CD4-positive, alpha-beta T cell treated with Interleukin-15 for 1 hour (primary cell): Measurements from ENCODE around the gene LMO3.

Source experiments
- DNase-seq: peaks from one replicate; pipeline ENCODE4 v3.0.0-alpha.2; 2020

The LMO3 gene

DNA sequence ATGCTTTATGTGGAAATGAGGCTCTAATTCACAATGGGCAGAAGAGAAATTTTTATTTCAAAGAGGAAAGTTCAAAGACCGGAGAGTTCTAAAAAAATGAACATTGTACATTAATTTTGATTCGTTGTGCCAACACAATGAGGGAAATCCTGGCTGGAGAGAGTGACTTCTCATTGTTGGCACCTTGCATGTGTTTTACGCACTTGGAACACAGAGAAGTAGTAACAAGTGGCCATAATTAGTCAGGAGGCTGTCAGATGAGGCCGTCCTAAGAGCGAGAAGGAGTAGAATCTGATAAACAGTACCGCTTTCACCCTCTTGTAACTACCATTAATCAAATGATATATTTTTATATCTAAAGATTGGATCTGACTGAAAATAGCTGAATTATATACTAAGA, 6.9 kb downstream of the LMO3 start:
- no peak for DNase-seq

DNA sequence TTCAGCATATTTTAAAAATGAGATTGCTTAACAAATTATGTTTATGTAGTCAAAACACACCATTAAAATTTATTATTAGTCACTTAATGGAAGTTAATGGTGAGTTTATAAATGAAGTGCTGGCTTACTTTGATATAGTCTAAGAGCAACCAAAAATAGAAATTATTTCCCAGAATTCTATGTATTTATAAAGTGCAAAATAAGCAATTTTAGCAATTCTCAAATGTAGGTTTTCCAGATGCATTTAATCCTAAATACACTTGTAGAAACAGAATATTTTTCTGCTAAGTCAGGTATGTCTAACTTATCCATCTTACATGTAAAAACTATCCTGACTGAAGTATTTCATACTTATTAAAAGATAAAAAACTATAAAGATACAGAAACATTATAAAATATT, 11.2 kb downstream of the LMO3 start:
- no peak for DNase-seq

DNA sequence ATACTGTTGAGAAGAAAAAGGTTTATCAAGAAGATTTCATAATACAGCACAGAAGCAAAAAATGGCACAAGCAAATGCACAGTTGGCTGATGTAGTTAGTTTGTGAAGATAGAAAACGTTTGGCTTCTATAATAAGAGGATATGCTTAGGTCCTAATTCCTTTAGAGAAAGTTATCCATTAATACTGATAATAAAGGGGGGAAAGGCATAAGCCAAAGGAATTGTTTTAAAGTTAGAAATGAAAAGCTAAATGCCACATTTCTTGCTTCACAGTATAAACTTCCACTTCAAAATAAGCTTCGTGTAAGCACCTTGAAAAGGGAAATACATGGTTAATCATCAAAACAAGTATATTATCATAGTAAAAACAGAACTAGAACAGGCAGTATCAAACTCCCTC, 12.4 kb downstream of the LMO3 start:
- no peak for DNase-seq

DNA sequence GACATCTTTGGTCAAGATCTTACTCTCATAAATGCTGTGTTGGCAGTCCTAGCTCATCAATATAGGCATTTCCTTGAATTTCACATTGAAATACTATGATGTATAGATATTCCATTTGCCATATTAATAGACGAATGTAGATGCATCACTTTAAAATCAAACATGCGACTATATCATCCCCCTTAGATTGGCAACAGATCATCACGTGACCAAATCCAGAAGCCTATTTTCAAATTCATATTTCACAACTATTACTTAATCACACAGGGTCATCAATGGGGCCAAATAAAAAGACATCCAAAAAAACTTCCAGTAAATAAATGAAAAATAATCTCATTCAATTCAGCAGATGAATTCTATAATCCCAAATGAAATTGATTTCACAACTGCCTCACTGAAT, 15.3 kb downstream of the LMO3 start:
- no peak for DNase-seq

DNA sequence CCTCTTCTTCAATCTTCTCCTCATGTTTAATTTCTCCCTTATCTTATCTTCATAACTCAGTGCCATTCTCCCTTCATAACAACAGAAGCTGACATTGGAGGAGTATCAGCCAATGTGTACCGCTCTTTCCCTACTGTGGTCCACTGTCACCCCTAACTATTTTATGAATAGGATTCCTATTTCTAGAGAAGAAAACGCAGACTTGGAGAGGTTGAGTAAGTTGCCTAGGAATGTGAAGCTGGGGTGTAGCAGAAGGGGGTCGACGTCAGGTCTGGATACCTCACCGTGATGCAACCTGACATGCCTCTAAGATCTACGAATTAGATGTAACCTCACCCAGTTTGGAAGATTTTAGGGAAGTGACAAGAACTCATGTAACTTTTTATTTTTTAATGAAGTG, 17.1 kb downstream of the LMO3 start:
- DNase-seq, result no peak

DNA sequence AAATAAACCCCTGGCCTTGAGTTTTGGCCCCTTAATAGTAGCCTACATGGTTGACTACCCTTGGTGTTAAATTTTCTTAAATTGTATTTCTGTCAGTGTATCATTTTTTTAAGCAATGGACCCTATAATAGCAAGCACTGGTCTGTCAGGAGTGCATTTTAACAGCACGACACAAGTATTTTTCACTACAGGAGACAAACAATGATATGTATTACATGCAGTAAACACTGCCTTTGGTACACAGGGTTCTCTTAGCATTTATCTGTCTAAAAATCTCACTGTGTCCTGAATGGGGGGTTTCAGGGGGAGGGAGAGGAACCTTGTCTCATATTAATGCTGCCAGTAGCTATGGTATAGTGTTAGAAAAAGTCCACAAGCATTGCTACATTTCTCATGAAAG, 18.4 kb downstream of the LMO3 start:
- no peak for DNase-seq

DNA sequence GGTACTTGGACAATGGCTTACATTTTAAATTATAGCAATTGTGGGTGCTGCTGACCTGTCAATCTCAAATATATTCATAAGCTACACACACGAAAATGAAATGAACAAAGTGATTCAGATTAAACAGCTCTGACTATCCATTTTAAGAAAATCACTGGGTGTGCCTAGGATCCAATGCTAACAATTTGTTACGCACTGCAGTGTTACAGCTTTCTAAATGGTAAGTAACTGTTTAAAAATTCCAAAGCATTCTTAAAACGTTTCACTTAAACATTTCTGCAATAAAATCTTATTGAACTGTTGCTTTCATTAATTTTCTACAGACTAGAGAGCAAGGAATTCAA, 18.9 kb downstream of the LMO3 start:
- DNase-seq, result no peak

DNA sequence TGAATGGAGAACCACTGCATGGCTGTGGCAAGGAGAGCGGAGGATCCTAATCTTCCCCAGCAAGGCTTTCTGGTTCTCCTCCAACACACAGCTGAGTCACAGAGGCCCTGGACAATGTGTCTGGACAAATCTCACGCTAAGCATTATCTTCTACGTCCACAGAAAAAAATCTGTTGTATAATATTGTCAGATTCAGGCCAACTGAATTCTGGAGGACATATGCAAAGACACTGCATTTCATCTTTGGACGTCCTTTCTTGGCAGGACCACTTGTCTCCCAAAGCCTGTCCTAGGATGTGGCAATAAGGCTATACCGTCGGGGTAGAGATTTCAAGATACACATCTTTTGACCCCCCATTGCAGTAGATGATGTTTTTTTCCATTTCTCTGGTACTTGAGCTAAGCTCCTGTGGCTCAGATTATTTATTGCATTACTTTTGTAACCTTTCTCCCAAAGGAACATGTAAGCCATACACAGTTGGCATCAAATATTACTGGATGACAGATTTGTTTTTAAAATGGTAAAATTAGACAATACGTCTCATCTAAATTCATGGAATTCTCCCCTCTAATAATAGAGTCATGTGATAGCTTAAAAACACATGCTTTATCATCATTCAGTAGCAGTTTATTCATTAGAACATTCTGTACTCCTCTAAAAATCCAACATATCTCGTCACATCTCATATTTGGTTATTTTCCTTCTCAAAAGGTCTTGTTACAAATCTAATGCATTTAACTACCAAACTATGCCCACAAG, 19.4 kb downstream of the LMO3 start:
- DNase-seq, result no peak

DNA sequence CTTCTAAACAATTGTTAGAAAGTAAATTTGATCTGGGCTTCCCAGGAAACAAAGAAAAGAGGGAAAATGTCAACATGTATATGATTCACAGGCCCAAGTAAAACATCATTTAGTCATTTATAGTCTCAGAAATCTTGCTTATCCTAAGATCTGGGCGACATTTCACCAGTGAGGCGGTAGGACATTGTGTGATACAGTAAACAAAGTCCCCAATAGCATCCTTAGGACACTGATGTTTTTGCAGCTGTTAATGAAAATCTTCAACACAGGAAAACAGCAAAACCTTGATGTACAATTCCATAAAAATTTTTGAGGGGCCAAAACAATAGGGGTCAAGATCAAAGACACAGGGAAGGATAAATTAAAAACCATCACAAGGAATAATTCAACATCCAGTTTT, 20.2 kb downstream of the LMO3 start:
- no peak for DNase-seq

DNA sequence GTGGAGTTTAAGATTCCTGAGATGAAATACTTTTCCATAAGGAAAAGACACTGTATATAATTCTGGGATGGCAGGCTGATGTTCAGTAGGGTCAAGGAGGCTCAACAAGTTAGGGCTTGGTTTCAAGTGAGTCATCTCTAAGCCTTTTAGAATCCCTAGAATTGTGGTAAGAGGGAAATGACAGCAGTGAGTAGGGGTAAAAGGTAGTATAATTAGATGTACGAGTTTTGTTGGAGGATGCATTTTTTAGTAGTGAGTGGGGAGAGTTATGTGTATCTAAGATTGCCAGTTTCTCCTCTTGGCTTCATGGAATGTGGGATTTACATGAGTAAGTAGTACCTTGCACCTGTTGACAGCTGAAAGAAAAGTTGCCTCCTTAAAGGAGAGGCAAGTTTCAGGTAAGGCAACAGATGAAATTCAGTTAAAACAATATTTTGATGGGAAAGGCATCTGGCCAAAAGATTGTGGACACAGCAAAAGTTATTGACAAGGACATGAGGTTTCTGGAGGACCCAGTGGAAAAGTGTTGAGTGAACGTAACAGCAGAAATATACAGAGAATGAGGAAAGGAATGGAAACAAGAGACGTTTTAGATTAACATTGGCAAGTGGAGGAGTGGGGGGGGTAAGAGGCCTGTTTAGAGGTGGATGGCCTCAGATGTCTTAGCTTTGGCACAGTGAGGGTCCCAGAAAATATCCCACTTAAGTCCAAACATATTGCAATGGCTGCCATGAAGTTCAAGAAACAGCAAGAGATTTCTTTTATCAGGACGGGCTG, 21.8 kb downstream of the LMO3 start:
- no peak for DNase-seq

DNA sequence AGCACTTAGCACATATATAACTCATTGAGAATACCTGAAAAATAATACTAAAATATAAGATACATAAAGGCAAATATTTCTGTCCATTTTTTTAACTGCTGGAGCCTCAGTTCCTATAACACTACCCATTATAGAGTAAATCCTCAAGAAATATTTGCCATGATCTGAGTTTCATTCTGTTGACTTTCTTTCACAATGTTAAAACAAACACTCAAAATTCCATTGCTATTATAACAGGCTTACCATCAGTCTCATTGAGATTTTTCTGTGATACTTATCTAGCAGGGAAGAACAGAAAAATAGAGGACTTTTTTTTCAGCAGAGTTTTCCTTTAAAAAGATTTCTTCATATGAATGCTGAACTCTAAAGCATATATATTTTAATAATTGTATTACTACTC, 24.5 kb downstream of the LMO3 start:
- DNase-seq, result no peak

DNA sequence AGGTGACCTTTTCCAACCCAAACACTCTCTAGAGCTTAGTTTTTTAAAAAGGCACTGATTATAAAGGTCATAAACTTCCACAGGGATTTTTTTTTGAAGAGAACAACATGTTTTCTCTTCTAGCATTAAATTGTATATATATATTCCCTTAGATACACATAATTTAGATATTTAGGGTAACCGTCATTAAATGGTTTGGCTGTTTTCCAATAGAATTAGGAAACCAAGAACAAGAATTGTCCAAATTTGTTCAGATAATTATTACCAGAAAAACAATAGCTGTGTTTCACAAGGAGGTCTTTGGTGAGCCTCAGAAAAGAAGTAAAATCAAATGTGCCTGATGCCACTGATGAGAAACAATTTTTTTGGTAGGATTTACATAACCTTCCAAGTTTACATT, 26.9 kb downstream of the LMO3 start:
- DNase-seq, result no peak

DNA sequence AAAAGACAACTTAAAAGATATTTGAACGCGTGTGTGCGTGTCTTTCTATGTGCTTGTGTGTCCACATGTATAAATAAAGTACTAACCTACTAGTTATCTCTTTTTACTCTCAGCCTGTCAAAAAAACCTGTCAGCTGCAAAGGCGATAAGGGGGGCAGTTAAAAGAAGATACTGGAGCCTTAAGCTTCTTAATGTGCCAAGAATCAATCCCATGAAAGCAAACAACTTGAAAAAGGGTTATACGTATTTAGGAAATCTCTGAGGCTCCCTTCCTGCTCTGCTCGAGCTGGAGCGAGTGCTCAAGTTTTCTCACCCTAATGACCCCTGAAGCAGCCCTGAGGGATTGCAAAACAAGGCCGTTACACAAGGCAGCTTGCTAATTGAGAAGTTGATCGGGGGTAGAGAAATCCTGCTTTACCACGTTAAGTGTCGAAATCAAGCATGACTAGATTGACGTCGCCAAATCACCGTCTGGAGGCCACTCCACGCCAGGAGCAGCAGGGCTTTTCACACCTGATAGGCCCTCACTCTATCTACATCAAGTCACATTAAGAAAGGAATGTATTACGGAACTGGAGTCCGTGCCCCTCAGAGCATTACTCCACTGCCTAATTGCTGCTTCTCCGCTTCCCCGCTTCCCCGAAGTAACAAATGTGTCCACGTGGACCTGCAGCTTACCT, 32.4 kb downstream of the LMO3 start:
- DNase-seq, result no peak

DNA sequence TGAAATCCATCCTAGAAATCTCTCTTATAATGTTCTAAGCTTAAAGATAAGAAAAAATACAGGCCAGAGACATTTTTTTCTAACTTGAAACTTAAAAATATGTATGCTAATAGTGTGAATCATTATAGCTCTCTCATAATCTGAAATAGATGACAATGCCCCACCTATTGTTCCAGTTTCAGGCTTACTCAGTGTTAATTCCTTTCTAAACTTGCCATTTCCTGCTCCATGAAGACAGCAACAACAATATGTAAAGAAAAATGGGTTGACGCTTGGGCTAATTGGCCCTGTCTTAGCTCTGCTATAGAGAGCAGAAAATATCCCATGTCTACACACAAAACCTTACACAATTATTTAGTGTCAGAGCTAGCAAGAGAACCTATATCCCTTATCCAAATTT, 37.1 kb downstream of the LMO3 start:
- no peak for DNase-seq

DNA sequence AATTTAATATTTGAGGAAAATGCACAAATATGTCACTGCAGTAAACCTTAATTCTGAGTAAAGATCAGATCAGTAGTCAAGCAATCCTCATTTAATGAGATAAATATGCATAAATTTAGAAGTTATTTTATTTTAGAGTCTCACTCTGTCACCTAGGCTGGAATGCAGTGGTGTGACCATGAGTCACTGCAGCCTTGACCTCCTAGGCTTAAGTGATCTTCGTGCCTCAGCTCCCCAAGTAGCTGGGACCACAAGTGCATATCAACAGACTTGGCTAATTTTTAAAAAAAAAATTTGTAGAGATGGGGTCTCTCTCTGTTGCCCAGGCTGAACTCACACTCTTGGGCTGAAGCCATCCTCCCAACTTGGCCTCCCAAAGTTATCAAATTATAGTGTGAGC, 41.3 kb downstream of the LMO3 start:
- DNase-seq, result no peak

DNA sequence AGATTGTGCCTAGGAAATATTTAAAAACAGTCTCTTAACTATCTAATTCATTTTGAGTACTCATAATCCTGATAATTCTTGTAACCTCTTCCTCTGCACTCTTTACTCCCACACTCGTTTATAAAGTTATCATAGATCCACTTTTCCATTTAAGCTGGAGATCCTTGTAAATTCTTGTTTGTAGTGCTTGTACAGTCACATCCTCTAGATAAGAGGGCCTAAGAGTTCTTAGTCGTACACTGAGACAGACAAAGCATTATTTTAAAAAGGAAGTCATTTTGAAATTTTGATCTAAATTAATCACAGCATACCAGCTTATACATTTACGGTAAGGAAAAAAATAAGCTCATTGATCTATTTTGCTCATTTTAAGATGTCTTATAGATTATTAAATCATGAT, 42.5 kb downstream of the LMO3 start:
- DNase-seq, result no peak

DNA sequence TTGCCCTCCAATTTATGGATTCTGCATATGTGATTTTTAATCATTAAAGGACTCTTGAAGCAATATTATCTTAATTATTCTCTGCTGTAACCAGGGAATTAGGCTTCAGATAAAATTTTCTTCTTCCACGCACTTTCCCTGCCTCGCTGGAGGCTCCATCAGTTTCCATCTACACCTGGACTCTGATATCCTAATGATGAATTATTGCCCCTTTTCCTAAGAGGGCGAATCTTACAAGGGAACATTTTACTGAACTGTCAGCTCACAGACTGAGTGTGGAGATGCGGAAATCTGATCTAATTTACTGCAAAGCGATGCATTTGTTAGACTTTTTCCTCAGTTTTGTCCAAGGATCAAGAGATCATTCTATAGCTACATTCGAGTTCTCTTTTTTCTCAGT, 43.0 kb downstream of the LMO3 start:
- DNase-seq, result no peak

DNA sequence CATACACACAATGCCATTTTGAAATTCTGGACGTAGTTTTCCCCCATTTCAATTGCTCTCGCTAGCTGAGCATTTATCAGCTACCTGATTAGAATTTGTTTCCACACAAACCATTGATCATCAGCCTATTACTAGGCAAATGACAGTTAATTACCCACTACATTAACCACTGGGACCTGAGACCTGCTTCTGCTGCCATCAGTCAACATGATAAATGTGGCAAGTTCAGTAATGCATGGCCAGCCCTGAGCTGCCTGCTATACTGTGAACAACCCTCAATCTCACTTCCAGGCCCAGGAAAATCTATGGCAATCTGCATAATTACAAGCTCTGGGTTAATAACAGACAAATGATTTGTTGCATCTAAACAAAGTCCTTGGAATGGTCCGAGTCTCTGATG, 43.5 kb downstream of the LMO3 start:
- DNase-seq, result no peak

DNA sequence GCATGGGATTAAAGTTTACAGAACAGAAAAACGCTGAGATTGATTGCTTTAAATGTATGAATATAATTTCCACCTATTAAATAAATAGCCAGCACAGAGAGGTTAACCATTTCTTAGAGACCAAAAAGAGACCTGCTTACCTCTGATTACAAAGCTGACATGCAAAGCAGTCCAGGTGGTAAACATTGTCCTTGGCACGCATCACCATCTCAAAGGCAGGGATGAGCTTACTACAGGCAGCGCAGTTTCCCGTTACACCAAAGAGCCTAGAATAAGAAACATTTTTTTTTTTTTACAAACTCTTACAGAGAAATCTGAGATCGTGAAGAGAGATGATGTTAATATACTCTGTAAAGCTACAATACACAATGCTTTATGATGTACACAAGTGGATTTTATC, 45.7 kb downstream of the LMO3 start:
- DNase-seq, result no peak

DNA sequence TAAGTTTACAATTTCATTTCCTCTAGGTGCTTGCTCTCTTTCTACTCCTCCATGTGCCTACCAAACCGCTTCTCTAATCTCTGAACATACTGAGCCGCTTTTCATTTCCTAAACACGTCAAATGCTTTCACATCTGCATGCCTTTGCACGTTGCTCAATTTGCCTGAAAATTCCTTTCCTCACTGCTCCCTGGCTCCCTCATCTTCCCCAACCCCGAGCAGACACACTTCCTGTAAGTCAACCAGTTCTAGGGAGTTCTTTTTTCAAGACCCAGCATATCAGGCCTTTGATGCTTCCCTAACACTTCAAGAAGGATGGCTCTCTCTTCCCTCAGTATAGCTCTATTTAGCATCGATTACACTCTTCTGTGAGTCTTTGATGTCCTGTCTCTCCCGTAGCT, 50.3 kb downstream of the LMO3 start:
- no peak for DNase-seq

DNA sequence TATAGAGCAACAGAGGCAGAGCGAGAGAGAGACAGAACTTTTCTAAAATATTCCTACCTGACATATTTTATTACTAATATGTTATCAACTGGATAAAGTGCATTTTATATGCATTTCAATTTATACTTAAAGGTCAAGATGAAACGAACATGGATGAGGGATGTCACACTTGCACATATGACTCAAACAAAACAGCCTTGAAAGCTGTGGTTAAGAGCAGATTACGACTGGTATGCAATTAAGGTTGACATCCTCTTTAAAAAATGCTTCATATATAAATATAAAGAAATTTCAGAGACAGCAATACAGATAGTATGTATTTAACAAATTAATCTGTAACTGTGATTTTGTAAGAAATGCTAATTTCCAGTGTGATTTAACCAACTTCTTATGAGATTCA, 52.5 kb downstream of the LMO3 start:
- no peak for DNase-seq

DNA sequence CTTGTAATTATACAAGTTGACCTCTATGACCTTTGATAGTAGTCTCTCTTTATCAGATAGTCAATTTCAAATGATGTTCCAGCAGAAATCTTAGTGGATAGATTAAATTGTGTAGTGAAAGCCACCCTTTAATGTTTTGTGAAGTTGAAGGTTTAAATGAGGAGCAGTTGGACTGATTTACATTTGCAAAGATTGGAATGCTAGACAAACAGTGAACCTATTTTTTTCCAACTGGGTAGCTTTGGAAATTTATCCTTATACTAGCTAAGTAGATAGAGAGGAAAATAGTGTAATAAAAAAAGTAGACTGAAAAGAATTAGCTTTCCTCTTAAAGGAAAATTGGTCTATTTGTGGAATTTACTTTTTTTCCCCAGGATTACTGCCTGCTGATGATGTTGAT, 53.7 kb downstream of the LMO3 start:
- DNase-seq, result no peak

DNA sequence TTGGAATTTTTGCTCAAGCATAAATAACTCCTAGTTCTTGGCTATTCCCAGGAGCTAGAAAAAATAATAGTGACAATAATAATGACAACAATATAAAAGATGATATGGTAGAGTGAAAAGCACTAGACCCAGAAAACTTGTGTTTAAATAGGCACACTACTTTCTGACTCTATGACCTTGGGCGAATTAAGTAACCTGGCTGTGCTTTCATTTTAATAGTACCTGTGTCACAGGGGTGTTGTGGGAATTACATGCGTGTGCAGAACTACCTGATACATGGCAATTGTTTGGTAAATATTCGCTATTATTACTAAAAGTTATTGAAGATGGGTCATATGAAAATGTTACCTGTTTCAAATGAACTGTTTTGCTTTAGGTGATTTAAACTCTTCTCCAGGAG, 60.1 kb downstream of the LMO3 start:
- no peak for DNase-seq

DNA sequence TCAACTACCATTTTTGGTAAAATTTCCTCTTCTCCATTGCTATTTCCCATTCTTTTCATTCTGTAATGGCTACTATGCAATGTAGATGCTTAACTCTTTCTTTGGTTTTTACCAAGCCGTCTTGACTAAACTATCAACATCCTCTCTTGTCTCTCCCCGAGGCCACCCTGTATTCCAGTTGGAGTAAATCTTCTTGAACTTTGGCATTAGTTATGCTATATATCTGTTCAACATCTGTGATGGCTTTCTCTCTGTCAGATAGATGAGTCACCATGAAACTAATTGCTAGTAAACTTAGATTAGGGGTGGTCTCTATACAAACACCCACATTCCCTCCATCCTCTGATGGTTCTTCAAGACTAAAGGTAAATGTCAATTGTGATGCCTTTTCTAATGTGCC, 63.4 kb downstream of the LMO3 start:
- no peak for DNase-seq
